ENCODE results near the gene ENPP3.

GRCh38 chr6:131778169-131778568 is 141.1 kb downstream of the ENPP3 start:
- TF ChIP-seq PAX8 (IDR thresholded peaks at IDR 0.05) (no peak), PML (IDR thresholded peaks at IDR 0.05; ENCODE audit: low read length) (no peak), CTCF (IDR thresholded peaks at IDR 0.05 in 2 of 3, conservative IDR thresholded peaks at IDR 0.05 in 1 of 3; ENCODE audit: control insufficient read depth in 2 of 3, extremely low read depth in 1 of 3, insufficient read depth in 1 of 3, low read depth in 3 of 3, low read length in 3 of 3) (no peak), ESRRA (IDR thresholded peaks at IDR 0.05; ENCODE audit: low read length) (no peak), MEF2A (IDR thresholded peaks at IDR 0.05; ENCODE audit: insufficient read depth, low read depth, low read length) (no peak), YBX1 (IDR thresholded peaks at IDR 0.05) (no peak), POLR2AphosphoS5 (IDR thresholded peaks at IDR 0.05; ENCODE audit: low read length) (no peak), CHD2 (IDR thresholded peaks at IDR 0.05; ENCODE audit: borderline replicate concordance, low read depth, low read length) (no peak), SIN3A (IDR thresholded peaks at IDR 0.05; ENCODE audit: low read depth, low read length) (no peak), ZNF274 (IDR thresholded peaks at IDR 0.05; ENCODE audit: insufficient read depth, insufficient read length) (no peak), HSF1 (IDR thresholded peaks at IDR 0.05; ENCODE audit: low read depth, low read length) (no peak), SP1 (IDR thresholded peaks at IDR 0.05; ENCODE audit: low read depth, low read length) (no peak), NRF1 (conservative IDR thresholded peaks at IDR 0.05; ENCODE audit: low read depth, low read length) (no peak)

All from GM12878 (cell line).